Measurements from ENCODE around the gene AIFM3. TPM values are rescaled to one million over a fixed set of nuclear protein-coding genes. Genes with fewer than 3 reads are reported as not detected.
"Not testable (repeated sequence)": the region's sequence is repeated elsewhere in the genome, so short reads cannot be mapped to it uniquely, and the experiment has no call there.

AIFM3 gene
- total RNA-seq, 1 donor from 2014 or later, result 0.99 TPM

GRCh38 chr22:21000207-21000986 lies 33.3 kb downstream of the AIFM3 start:
- Mint-ChIP-seq H3K4me3 (ENCODE audit: unreplicated experiment) (peak overlapping the region; percentile 95), H3K4me1 (ENCODE audit: unreplicated experiment) (peaks cover 28% of the 10 kb centered on the region), H3K36me3 (ENCODE audit: unreplicated experiment) (peaks cover 5% of the 10 kb centered on the region), H3K27me3 (ENCODE audit: unreplicated experiment) (no peaks in the 10 kb centered on the region), H3K9me3 (ENCODE audit: unreplicated experiment) (no peaks in the 10 kb centered on the region), H3K27ac (ENCODE audit: unreplicated experiment) (no peak overlapping the region)
- no peak for DNase-seq (ENCODE audit: extremely low spot score, unreplicated experiment)
- TF ChIP-seq CTCF (IDR thresholded peaks at IDR 0.05), result no peak

DNA sequence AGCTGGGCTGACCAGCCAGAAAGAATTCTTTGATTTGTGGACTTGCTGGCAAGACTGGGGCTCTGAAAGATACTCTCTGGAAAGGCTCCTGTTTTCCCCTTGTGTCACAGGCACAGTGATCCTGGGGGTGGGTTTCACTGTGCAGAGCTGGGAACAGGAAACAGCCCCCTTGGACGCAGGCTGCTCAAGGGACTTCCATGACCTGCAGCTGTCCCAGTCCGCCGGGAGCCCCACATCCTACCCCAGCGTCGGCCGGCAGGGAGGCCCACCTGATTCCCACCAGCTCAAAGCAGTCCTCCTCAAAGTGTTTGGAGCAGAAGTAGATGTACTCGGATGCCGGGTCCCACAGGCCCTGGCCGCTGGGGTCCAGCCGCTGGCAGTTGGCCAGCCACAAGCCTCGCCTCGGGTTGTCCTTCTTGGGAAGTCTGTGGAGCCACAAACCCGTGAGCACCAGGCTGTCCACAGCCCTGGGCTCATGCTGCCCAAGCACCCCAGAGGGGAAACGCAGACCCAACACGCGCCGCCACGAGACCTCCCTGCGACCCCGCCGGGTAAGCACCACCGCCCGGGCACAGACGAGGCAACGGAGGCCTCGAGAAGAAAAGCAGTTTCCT lies 34.0 kb downstream of the AIFM3 start:
- no peaks in the 10 kb centered on the region for H3K27me3 Mint-ChIP-seq (ENCODE audit: unreplicated experiment)
- TF ChIP-seq CTCF (IDR thresholded peaks at IDR 0.05), result no peak
- H3K27ac Mint-ChIP-seq (ENCODE audit: unreplicated experiment), result peak overlapping the region; percentile 97
- H3K36me3 Mint-ChIP-seq (ENCODE audit: unreplicated experiment), result peaks cover 3% of the 10 kb centered on the region
- H3K4me1 Mint-ChIP-seq (ENCODE audit: unreplicated experiment), result peaks cover 28% of the 10 kb centered on the region
- H3K9me3 Mint-ChIP-seq (ENCODE audit: unreplicated experiment), result no peaks in the 10 kb centered on the region
- peak overlapping the region; percentile 95 for H3K4me3 Mint-ChIP-seq (ENCODE audit: unreplicated experiment)
- DNase-seq (ENCODE audit: extremely low spot score, unreplicated experiment), result no peak

DNA sequence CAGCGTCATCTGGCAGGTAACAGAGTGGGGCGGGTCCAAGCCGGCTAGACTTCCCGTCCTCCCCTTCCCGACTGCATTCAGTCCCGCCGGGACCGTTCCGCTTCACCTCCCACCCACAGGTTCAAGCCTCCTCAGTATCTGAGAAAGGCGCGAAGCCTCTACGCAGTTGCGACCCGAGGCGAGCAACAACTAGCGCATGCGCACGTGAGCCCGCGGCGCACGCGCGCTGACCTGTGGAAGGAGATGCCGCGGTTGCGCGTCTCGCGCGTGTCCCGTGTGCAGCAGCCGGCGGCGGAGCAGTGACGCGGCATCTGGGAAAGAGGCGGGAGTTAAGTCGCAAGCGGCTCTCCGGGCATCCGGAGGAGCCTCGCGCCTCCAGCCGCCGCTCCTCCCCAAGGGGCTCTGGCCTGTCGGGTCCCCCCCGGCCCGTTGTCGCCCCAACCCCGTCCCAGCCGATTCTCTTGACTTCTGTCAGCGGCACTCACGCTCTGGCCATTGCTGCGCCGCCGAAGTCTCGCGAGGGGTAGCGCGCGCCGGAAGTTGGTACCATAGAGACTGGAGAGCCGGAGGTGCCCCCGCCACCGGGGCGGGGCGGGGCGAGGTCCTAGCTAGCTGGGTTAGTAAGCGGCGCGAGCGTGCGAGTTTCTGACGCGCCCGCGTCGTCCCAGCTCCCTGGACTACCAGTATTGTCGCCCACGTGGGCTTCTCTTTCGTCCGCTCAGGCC lies 34.7 kb downstream of the AIFM3 start, which contains the start of gene THAP7:
Gene THAP7 (minus strand): TSS at position 518 of the 725 bp plus-strand sequence. CDS start 207 bp downstream, at position 311.
- H3K27me3 Mint-ChIP-seq (ENCODE audit: unreplicated experiment), result no peaks in the 10 kb centered on the region
- peak; percentile 98 for DNase-seq (ENCODE audit: extremely low spot score, unreplicated experiment)
- TF ChIP-seq CTCF (IDR thresholded peaks at IDR 0.05), result no peak
- H3K27ac Mint-ChIP-seq (ENCODE audit: unreplicated experiment), result peak within 1 kb of the TSS; percentile 97
- peaks cover 28% of the 10 kb centered on the region for H3K4me1 Mint-ChIP-seq (ENCODE audit: unreplicated experiment)
- no peaks in the 10 kb centered on the region for H3K36me3 Mint-ChIP-seq (ENCODE audit: unreplicated experiment)
- H3K9me3 Mint-ChIP-seq (ENCODE audit: unreplicated experiment), result no peaks in the 10 kb centered on the region
- peak within 1 kb of the TSS; percentile 95 for H3K4me3 Mint-ChIP-seq (ENCODE audit: unreplicated experiment)

- Mint-ChIP-seq H3K27ac (ENCODE audit: unreplicated experiment) (peak overlapping the region; percentile 97), H3K4me3 (ENCODE audit: unreplicated experiment) (peak overlapping the region; percentile 95)
Measured at GRCh38 chr22:21003782-21004181, 36.7 kb downstream of the AIFM3 start.

GRCh38 chr22:21009208-21009607 lies 42.2 kb downstream of the AIFM3 start:
- H3K27ac Mint-ChIP-seq (ENCODE audit: unreplicated experiment); H3K4me3 Mint-ChIP-seq (ENCODE audit: unreplicated experiment); DNase-seq (ENCODE audit: extremely low spot score, unreplicated experiment); H3K4me1 Mint-ChIP-seq (ENCODE audit: unreplicated experiment); H3K9me3 Mint-ChIP-seq (ENCODE audit: unreplicated experiment); H3K27me3 Mint-ChIP-seq (ENCODE audit: unreplicated experiment); H3K36me3 Mint-ChIP-seq (ENCODE audit: unreplicated experiment): not testable (repeated sequence)

More at GRCh38 chr22:21003782-21004181, 36.7 kb downstream of the AIFM3 start:
- TF ChIP-seq CTCF (IDR thresholded peaks at IDR 0.05), result no peak
- Mint-ChIP-seq H3K27me3 (ENCODE audit: unreplicated experiment) (no peaks in the 10 kb centered on the region), H3K4me1 (ENCODE audit: unreplicated experiment) (peaks cover 28% of the 10 kb centered on the region), H3K36me3 (ENCODE audit: unreplicated experiment) (no peaks in the 10 kb centered on the region), H3K9me3 (ENCODE audit: unreplicated experiment) (no peaks in the 10 kb centered on the region)
- DNase-seq (ENCODE audit: extremely low spot score, unreplicated experiment), result no peak

Data from osteocyte (in vitro differentiated cells).